ENCODE measurements around the gene JMY.

The JMY gene

GRCh38 chr5:79235634-79236361 lies at the start of gene JMY:
Gene JMY (plus strand): TSS chr5:79236131. CDS start chr5:79236651, 520 bp downstream.
- DNase-seq (ENCODE audit: insufficient read length, low spot score): peak; percentile 94
- no peak for FAIRE-seq
- peak; percentile 66 for TF ChIP-seq POLR2A (IDR thresholded peaks at IDR 0.05; ENCODE audit: low read depth, low read length)

- no peak for DNase-seq (ENCODE audit: insufficient read length, low spot score)
- no peak for FAIRE-seq
- TF ChIP-seq POLR2A (IDR thresholded peaks at IDR 0.05; ENCODE audit: low read depth, low read length): no peak
Observed at GRCh38 chr5:79186455-79186854, 49.5 kb upstream of the JMY start.

- TF ChIP-seq POLR2A (IDR thresholded peaks at IDR 0.05; ENCODE audit: low read depth, low read length): no peak
- no peak for FAIRE-seq
- DNase-seq (ENCODE audit: insufficient read length, low spot score): no peak
Observed at GRCh38 chr5:79189439-79190234, 46.3 kb upstream of the JMY start.

GRCh38 chr5:79190235-79190529 lies 45.7 kb upstream of the JMY start:
- no peak for FAIRE-seq

GRCh38 chr5:79191457-79191856 lies 44.5 kb upstream of the JMY start:
- TF ChIP-seq POLR2A (IDR thresholded peaks at IDR 0.05; ENCODE audit: low read depth, low read length): no peak
- FAIRE-seq: no peak
- no peak for DNase-seq (ENCODE audit: insufficient read length, low spot score)

More at GRCh38 chr5:79190235-79190529, 45.7 kb upstream of the JMY start:
- DNase-seq (ENCODE audit: insufficient read length, low spot score): no peak
- TF ChIP-seq POLR2A (IDR thresholded peaks at IDR 0.05; ENCODE audit: low read depth, low read length): no peak

GRCh38 chr5:79193643-79194042 lies 42.3 kb upstream of the JMY start:
- FAIRE-seq (peak; percentile 20), DNase-seq (ENCODE audit: insufficient read length, low spot score) (no peak)
- no peak for TF ChIP-seq POLR2A (IDR thresholded peaks at IDR 0.05; ENCODE audit: low read depth, low read length)

GRCh38 chr5:79200573-79201183 lies 35.3 kb upstream of the JMY start:
- DNase-seq (ENCODE audit: insufficient read length, low spot score): no peak
- no peak for TF ChIP-seq POLR2A (IDR thresholded peaks at IDR 0.05; ENCODE audit: low read depth, low read length)
- FAIRE-seq: no peak

GRCh38 chr5:79201206-79201605 lies 34.7 kb upstream of the JMY start:
- no peak for TF ChIP-seq POLR2A (IDR thresholded peaks at IDR 0.05; ENCODE audit: low read depth, low read length)
- FAIRE-seq (no peak), DNase-seq (ENCODE audit: insufficient read length, low spot score) (no peak)

GRCh38 chr5:79202076-79202475 lies 33.9 kb upstream of the JMY start:
- no peak for TF ChIP-seq POLR2A (IDR thresholded peaks at IDR 0.05; ENCODE audit: low read depth, low read length)
- FAIRE-seq (peak; percentile 71), DNase-seq (ENCODE audit: insufficient read length, low spot score) (peak; percentile 57)

- DNase-seq (ENCODE audit: insufficient read length, low spot score) (no peak), FAIRE-seq (no peak)
- TF ChIP-seq POLR2A (IDR thresholded peaks at IDR 0.05; ENCODE audit: low read depth, low read length): no peak
Observed at GRCh38 chr5:79205965-79206364, 30.0 kb upstream of the JMY start.

- TF ChIP-seq POLR2A (IDR thresholded peaks at IDR 0.05; ENCODE audit: low read depth, low read length): no peak
- no peak for FAIRE-seq
- no peak for DNase-seq (ENCODE audit: insufficient read length, low spot score)
Observed at GRCh38 chr5:79206541-79206940, 29.4 kb upstream of the JMY start.

GRCh38 chr5:79209505-79209904 lies 26.4 kb upstream of the JMY start:
- DNase-seq (ENCODE audit: insufficient read length, low spot score) (no peak), FAIRE-seq (no peak)
- TF ChIP-seq POLR2A (IDR thresholded peaks at IDR 0.05; ENCODE audit: low read depth, low read length): no peak

GRCh38 chr5:79224286-79224984 lies 11.5 kb upstream of the JMY start:
- FAIRE-seq: no peak
- DNase-seq (ENCODE audit: insufficient read length, low spot score): no peak
- TF ChIP-seq POLR2A (IDR thresholded peaks at IDR 0.05; ENCODE audit: low read depth, low read length): no peak

- no peak for TF ChIP-seq POLR2A (IDR thresholded peaks at IDR 0.05; ENCODE audit: low read depth, low read length)
- FAIRE-seq: no peak
- no peak for DNase-seq (ENCODE audit: insufficient read length, low spot score)
Observed at GRCh38 chr5:79225026-79225425, 10.9 kb upstream of the JMY start.

Data from H54 (cell line).